Measurements from ENCODE around the gene ASXL3.

Gene ASXL3

GRCh38 chr18:33644494-33644893 is 66.5 kb downstream of the ASXL3 start:
- H3K4me3 ChIP-seq (ENCODE audit: insufficient read depth, low read length, poor library complexity, severe bottlenecking): no peak overlapping the region
- H2AFZ ChIP-seq (ENCODE audit: low read depth, low read length, severe bottlenecking): no peak overlapping the region
- H3K9me3 ChIP-seq (ENCODE audit: insufficient read depth, low read length): no peaks in the 10 kb centered on the region
- H3F3A ChIP-seq (ENCODE audit: insufficient read depth): no peaks in the 10 kb centered on the region
- H3K27ac ChIP-seq (ENCODE audit: low read depth, low read length): no peak overlapping the region
- H3K27me3 ChIP-seq (ENCODE audit: low read length): no peaks in the 10 kb centered on the region
- H3K4me2 ChIP-seq (ENCODE audit: low read depth, low read length, poor library complexity, severe bottlenecking): no peak overlapping the region
- no peak overlapping the region for H3K9ac ChIP-seq (ENCODE audit: low read length)
- no peaks in the 10 kb centered on the region for H3K9me2 ChIP-seq (replicated peaks; ENCODE audit: insufficient read depth, low read length)
- H4K20me1 ChIP-seq (ENCODE audit: low read depth, low read length): no peaks in the 10 kb centered on the region
- no peaks in the 10 kb centered on the region for H3K79me2 ChIP-seq (ENCODE audit: insufficient read depth, low read length)
- H3K36me3 ChIP-seq (ENCODE audit: low read length): no peaks in the 10 kb centered on the region
- TF ChIP-seq CTCF (IDR thresholded peaks at IDR 0.05; ENCODE audit: insufficient read depth, low read length, poor library complexity, severe bottlenecking) (no peak), EZH2phosphoT487 (conservative IDR thresholded peaks at IDR 0.05; ENCODE audit: low read length) (no peak)

- Histone ChIP-seq H3K27ac (ENCODE audit: low read depth, low read length) (no peak overlapping the region), H3K9ac (ENCODE audit: low read length) (no peak overlapping the region), H2AFZ (ENCODE audit: low read depth, low read length, severe bottlenecking) (no peak overlapping the region), H3K4me2 (ENCODE audit: low read depth, low read length, poor library complexity, severe bottlenecking) (no peak overlapping the region), H3F3A (ENCODE audit: insufficient read depth) (no peaks in the 10 kb centered on the region), H3K27me3 (ENCODE audit: low read length) (no peaks in the 10 kb centered on the region), H3K9me2 (replicated peaks; ENCODE audit: insufficient read depth, low read length) (no peaks in the 10 kb centered on the region), H3K4me3 (ENCODE audit: insufficient read depth, low read length, poor library complexity, severe bottlenecking) (no peak overlapping the region), H3K9me3 (ENCODE audit: insufficient read depth, low read length) (no peaks in the 10 kb centered on the region), H4K20me1 (ENCODE audit: low read depth, low read length) (no peaks in the 10 kb centered on the region), H3K36me3 (ENCODE audit: low read length) (no peaks in the 10 kb centered on the region), H3K79me2 (ENCODE audit: insufficient read depth, low read length) (no peaks in the 10 kb centered on the region)
- TF ChIP-seq CTCF (IDR thresholded peaks at IDR 0.05; ENCODE audit: insufficient read depth, low read length, poor library complexity, severe bottlenecking): no peak
- TF ChIP-seq EZH2phosphoT487 (conservative IDR thresholded peaks at IDR 0.05; ENCODE audit: low read length): no peak
These were observed 69.3 kb downstream of the ASXL3 start for GRCh38 chr18:33647365-33647764.

GRCh38 chr18:33652635-33653034 is 74.6 kb downstream of the ASXL3 start:
- Histone ChIP-seq H4K20me1 (ENCODE audit: low read depth, low read length) (no peaks in the 10 kb centered on the region), H3K79me2 (ENCODE audit: insufficient read depth, low read length) (no peaks in the 10 kb centered on the region), H3K27me3 (ENCODE audit: low read length) (no peaks in the 10 kb centered on the region; the same call in 1 of the 2 replicates), H3K36me3 (ENCODE audit: low read length) (no peaks in the 10 kb centered on the region), H3K27ac (ENCODE audit: low read depth, low read length) (no peak overlapping the region), H3K9me3 (ENCODE audit: insufficient read depth, low read length) (no peaks in the 10 kb centered on the region), H3K4me2 (ENCODE audit: low read depth, low read length, poor library complexity, severe bottlenecking) (no peak overlapping the region), H3K4me3 (ENCODE audit: insufficient read depth, low read length, poor library complexity, severe bottlenecking) (no peak overlapping the region), H3K9me2 (replicated peaks; ENCODE audit: insufficient read depth, low read length) (no peaks in the 10 kb centered on the region), H2AFZ (ENCODE audit: low read depth, low read length, severe bottlenecking) (no peak overlapping the region), H3K9ac (ENCODE audit: low read length) (no peak overlapping the region), H3F3A (ENCODE audit: insufficient read depth) (no peaks in the 10 kb centered on the region)
- no peak for TF ChIP-seq EZH2phosphoT487 (conservative IDR thresholded peaks at IDR 0.05; ENCODE audit: low read length)
- no peak for TF ChIP-seq CTCF (IDR thresholded peaks at IDR 0.05; ENCODE audit: insufficient read depth, low read length, poor library complexity, severe bottlenecking)
